ENCODE measurements around the gene TBX5. TPM values are rescaled to one million over a fixed set of nuclear protein-coding genes. Genes with fewer than 3 reads are reported as not detected.
A peak's percentile ranks its signal among the peaks of the same experiment; 100 is the strongest.

Gene TBX5
- total and polyA plus RNA-seq, 2 experiments from 2014 or later, result 0.21 TPM; not detected in 1

DNA sequence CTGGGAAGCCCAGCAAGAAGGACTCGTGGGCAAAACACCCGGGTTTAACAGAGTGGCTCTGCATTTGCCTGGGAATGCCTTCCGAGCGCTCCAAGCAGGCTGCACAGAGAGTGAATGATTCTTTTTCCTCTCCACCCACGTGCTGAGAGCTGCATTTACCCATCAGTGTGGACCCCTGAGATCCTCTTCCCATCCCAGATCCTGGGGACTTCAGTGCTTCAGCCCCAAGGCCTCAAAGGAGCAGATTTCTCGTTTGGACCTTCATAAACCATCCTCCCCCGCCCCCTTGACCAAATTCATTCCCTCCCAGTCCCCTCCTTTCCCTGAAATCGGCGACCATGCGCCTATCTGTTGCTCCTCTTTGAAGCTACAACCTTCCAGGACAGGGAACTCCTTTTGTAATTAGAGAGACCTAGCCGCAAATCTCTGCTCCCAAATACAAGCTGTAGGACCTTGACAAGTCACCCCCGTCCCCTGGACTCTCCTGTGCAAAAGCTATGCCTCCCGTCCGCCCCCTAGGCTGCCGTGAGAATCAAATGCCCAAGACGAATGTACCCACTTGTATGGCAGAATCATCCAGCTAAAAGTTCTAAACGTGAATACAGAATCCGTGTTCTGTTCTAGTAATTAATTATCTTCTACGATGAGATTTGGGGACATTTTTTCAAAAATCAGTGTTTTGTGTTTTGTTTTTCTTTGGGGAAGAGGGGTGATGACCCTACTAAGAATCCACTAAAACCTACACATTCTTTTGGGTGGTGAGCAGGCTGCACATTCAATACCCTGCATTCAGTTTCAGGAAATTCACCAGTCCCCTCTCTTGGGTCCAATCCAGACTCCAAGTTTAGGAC, 8.8 kb downstream of the TBX5 start:
- peaks cover 4% of the 10 kb centered on the region; the same call in 1 of the 3 replicates for H3K9me3 Mint-ChIP-seq
- Histone ChIP-seq H3K4me2 (peak overlapping the region; percentile 75; the same call in 1 of the 2 replicates), H4K20me1 (replicated peaks; ENCODE audit: insufficient read depth) (peaks cover 36% of the 10 kb centered on the region), H3K36me3 (ENCODE audit: insufficient read depth) (no peaks in the 10 kb centered on the region), H3K4me1 (ENCODE audit: insufficient read depth) (peaks cover 82% of the 10 kb centered on the region), H3F3A (replicated peaks; ENCODE audit: low read depth) (peaks cover 26% of the 10 kb centered on the region; the same call in 1 of the 2 replicates), H3K79me2 (replicated peaks; ENCODE audit: insufficient read depth) (no peaks in the 10 kb centered on the region), H3K4me3 (no peak overlapping the region; the same call in 1 of the 2 replicates), H3K27ac (ENCODE audit: low read depth) (no peak overlapping the region), H2AFZ (no peak overlapping the region), H3K27me3 (ENCODE audit: insufficient read depth) (peaks cover 100% of the 10 kb centered on the region), H3K9me2 (ENCODE audit: insufficient read depth) (no peaks in the 10 kb centered on the region)
- H3K27me3 Mint-ChIP-seq (ENCODE audit: insufficient read depth, low read depth, poor library complexity), result peaks cover 93% of the 10 kb centered on the region
- peak overlapping the region; percentile 21; the same call in 1 of the 3 replicates for H3K4me3 Mint-ChIP-seq
- DNase-seq (ENCODE audit: low spot score) (no peak), ATAC-seq (no peak)
- TF ChIP-seq, protein P1, sequence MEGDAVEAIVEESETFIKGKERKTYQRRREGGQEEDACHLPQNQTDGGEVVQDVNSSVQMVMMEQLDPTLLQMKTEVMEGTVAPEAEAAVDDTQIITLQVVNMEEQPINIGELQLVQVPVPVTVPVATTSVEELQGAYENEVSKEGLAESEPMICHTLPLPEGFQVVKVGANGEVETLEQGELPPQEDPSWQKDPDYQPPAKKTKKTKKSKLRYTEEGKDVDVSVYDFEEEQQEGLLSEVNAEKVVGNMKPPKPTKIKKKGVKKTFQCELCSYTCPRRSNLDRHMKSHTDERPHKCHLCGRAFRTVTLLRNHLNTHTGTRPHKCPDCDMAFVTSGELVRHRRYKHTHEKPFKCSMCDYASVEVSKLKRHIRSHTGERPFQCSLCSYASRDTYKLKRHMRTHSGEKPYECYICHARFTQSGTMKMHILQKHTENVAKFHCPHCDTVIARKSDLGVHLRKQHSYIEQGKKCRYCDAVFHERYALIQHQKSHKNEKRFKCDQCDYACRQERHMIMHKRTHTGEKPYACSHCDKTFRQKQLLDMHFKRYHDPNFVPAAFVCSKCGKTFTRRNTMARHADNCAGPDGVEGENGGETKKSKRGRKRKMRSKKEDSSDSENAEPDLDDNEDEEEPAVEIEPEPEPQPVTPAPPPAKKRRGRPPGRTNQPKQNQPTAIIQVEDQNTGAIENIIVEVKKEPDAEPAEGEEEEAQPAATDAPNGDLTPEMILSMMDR (conservative IDR thresholded peaks at IDR 0.05; ENCODE audit: low read depth in 2 of 2), result peak in 1 of 2 experiments; percentile 13; a peak in 1 of 4 replicates
- TF ChIP-seq, protein P2, sequence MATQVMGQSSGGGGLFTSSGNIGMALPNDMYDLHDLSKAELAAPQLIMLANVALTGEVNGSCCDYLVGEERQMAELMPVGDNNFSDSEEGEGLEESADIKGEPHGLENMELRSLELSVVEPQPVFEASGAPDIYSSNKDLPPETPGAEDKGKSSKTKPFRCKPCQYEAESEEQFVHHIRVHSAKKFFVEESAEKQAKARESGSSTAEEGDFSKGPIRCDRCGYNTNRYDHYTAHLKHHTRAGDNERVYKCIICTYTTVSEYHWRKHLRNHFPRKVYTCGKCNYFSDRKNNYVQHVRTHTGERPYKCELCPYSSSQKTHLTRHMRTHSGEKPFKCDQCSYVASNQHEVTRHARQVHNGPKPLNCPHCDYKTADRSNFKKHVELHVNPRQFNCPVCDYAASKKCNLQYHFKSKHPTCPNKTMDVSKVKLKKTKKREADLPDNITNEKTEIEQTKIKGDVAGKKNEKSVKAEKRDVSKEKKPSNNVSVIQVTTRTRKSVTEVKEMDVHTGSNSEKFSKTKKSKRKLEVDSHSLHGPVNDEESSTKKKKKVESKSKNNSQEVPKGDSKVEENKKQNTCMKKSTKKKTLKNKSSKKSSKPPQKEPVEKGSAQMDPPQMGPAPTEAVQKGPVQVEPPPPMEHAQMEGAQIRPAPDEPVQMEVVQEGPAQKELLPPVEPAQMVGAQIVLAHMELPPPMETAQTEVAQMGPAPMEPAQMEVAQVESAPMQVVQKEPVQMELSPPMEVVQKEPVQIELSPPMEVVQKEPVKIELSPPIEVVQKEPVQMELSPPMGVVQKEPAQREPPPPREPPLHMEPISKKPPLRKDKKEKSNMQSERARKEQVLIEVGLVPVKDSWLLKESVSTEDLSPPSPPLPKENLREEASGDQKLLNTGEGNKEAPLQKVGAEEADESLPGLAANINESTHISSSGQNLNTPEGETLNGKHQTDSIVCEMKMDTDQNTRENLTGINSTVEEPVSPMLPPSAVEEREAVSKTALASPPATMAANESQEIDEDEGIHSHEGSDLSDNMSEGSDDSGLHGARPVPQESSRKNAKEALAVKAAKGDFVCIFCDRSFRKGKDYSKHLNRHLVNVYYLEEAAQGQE (IDR thresholded peaks at IDR 0.05; ENCODE audit: unreplicated experiment), result no peak
- TF ChIP-seq CREB1 (CRISPR knock-in tag; IDR thresholded peaks at IDR 0.05; ENCODE audit: low read depth) (no peak), JUNB (IDR thresholded peaks at IDR 0.05; ENCODE audit: unreplicated experiment) (no peak), ZNF331 (CRISPR knock-in tag; IDR thresholded peaks at IDR 0.05; ENCODE audit: low read depth) (no peak), EZH2 (IDR thresholded peaks at IDR 0.05; ENCODE audit: low read depth, unreplicated experiment) (peak; percentile 93), POLR2AphosphoS5 (IDR thresholded peaks at IDR 0.05; ENCODE audit: low read depth) (no peak)
- H3K36me3 Mint-ChIP-seq (ENCODE audit: low read depth), result no peaks in the 10 kb centered on the region; the same call in 2 of the 3 replicates
- H3K27ac Mint-ChIP-seq, result no peak overlapping the region
- peaks cover 72% of the 10 kb centered on the region for H3K4me1 Mint-ChIP-seq
